SH-SY5Y (cell line): ENCODE data around the gene PIP5K1B.

Experiments used
- GATA2 ChIP-seq: IDR thresholded peaks from 2 replicates; pipeline ENCODE4 v1.6.1; 2011; ENCODE audit warnings: mild to moderate bottlenecking, low read depth, low read length
- GATA3 ChIP-seq: IDR thresholded peaks from 2 replicates; pipeline ENCODE4 v1.6.1; 2011; ENCODE audit warnings: low read depth, mild to moderate bottlenecking, low read length, moderate library complexity

GRCh38 chr9:68979538-68980314, 274.7 kb downstream of the PIP5K1B start:
- no peak for TF ChIP-seq GATA3
- TF ChIP-seq GATA2: no peak
